ENCODE results near the gene DPYSL3. TPM values are rescaled to one million over a fixed set of nuclear protein-coding genes. Genes with fewer than 3 reads are reported as not detected.

The DPYSL3 gene
- polyA plus RNA-seq, 1 donor (not counting 4 experiments of a cell fraction or from before 2014, with no cell fraction given): 4.8 TPM

- Histone ChIP-seq H3K36me3 (ENCODE audit: control insufficient read depth in 2 of 2, extremely low read depth in 1 of 2, insufficient read depth in 2 of 2, low read length in 2 of 2) (no peaks in the 10 kb centered on the region), H3K9ac (ENCODE audit: control insufficient read depth, extremely low read depth, insufficient read depth, low read length) (no peak overlapping the region), H2AFZ (ENCODE audit: control insufficient read depth, low read length) (no peak overlapping the region), H3K9me3 (ENCODE audit: control insufficient read depth, low read depth, low read length) (no peaks in the 10 kb centered on the region), H3K79me2 (ENCODE audit: control insufficient read depth, insufficient read depth, low read length) (no peaks in the 10 kb centered on the region), H3K4me3 (ENCODE audit: control insufficient read depth in 2 of 3, extremely low read depth in 1 of 3, insufficient read depth in 2 of 3, low read depth in 1 of 3, low read length in 3 of 3) (no peak overlapping the region), H3K4me1 (ENCODE audit: control insufficient read depth, extremely low read depth, insufficient read depth, low read length) (peaks cover 15% of the 10 kb centered on the region), H3K4me2 (ENCODE audit: control insufficient read depth, extremely low read depth, insufficient read depth, low read depth, low read length) (no peak overlapping the region), H3K9me1 (ENCODE audit: control insufficient read depth, extremely low read depth, insufficient read depth, low read length) (no peaks in the 10 kb centered on the region), H3K27me3 (ENCODE audit: control insufficient read depth, extremely low read depth, insufficient read depth, low read length) (no peaks in the 10 kb centered on the region), H3K27ac (ENCODE audit: control insufficient read depth, insufficient read depth, low read length) (no peak overlapping the region), H4K20me1 (ENCODE audit: control insufficient read depth, extremely low read depth, insufficient read depth, low read length) (no peaks in the 10 kb centered on the region)
- TF ChIP-seq, protein P1, sequence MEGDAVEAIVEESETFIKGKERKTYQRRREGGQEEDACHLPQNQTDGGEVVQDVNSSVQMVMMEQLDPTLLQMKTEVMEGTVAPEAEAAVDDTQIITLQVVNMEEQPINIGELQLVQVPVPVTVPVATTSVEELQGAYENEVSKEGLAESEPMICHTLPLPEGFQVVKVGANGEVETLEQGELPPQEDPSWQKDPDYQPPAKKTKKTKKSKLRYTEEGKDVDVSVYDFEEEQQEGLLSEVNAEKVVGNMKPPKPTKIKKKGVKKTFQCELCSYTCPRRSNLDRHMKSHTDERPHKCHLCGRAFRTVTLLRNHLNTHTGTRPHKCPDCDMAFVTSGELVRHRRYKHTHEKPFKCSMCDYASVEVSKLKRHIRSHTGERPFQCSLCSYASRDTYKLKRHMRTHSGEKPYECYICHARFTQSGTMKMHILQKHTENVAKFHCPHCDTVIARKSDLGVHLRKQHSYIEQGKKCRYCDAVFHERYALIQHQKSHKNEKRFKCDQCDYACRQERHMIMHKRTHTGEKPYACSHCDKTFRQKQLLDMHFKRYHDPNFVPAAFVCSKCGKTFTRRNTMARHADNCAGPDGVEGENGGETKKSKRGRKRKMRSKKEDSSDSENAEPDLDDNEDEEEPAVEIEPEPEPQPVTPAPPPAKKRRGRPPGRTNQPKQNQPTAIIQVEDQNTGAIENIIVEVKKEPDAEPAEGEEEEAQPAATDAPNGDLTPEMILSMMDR (optimal IDR thresholded peaks at IDR 0.05 in 1 of 3, IDR thresholded peaks at IDR 0.05 in 1 of 3, conservative IDR thresholded peaks at IDR 0.05 in 1 of 3; ENCODE audit: extremely low read depth in 1 of 3, insufficient read depth in 2 of 3, low read length in 3 of 3): no peak
- no peak for TF ChIP-seq EZH2 (IDR thresholded peaks at IDR 0.05; ENCODE audit: low read length)
- DNase-seq (ENCODE audit: low read depth, low spot score) (no peak), FAIRE-seq (no peak)
- dilution Hi-C loops (cut with MboI; ENCODE audit: extremely low pct_ligation_motif_present, low sequenced_read_pairs): no loop called here
These were observed 28.4 kb upstream of the DPYSL3 start for GRCh38 chr5:147538236-147538635.

- no peak overlapping the region for H3K27ac ChIP-seq (ENCODE audit: control insufficient read depth, insufficient read depth, low read length)
- TF ChIP-seq, protein P1 (optimal IDR thresholded peaks at IDR 0.05 in 1 of 3, IDR thresholded peaks at IDR 0.05 in 1 of 3, conservative IDR thresholded peaks at IDR 0.05 in 1 of 3; ENCODE audit: extremely low read depth in 1 of 3, insufficient read depth in 2 of 3, low read length in 3 of 3): no peak
- no peak for TF ChIP-seq EZH2 (IDR thresholded peaks at IDR 0.05; ENCODE audit: low read length)
- FAIRE-seq (peak; percentile 20), DNase-seq (ENCODE audit: low read depth, low spot score) (no peak)
- H3K79me2 ChIP-seq (ENCODE audit: control insufficient read depth, insufficient read depth, low read length): no peaks in the 10 kb centered on the region
- H3K36me3 ChIP-seq (ENCODE audit: control insufficient read depth in 2 of 2, extremely low read depth in 1 of 2, insufficient read depth in 2 of 2, low read length in 2 of 2): no peaks in the 10 kb centered on the region
- dilution Hi-C loops (cut with MboI; ENCODE audit: extremely low pct_ligation_motif_present, low sequenced_read_pairs): no loop called here
- no peaks in the 10 kb centered on the region for H4K20me1 ChIP-seq (ENCODE audit: control insufficient read depth, extremely low read depth, insufficient read depth, low read length)
- H3K9me3 ChIP-seq (ENCODE audit: control insufficient read depth, low read depth, low read length): no peaks in the 10 kb centered on the region
- peaks cover 19% of the 10 kb centered on the region for H3K4me1 ChIP-seq (ENCODE audit: control insufficient read depth, extremely low read depth, insufficient read depth, low read length)
- H3K9ac ChIP-seq (ENCODE audit: control insufficient read depth, extremely low read depth, insufficient read depth, low read length): no peak overlapping the region
- H3K9me1 ChIP-seq (ENCODE audit: control insufficient read depth, extremely low read depth, insufficient read depth, low read length): no peaks in the 10 kb centered on the region
- no peaks in the 10 kb centered on the region for H3K27me3 ChIP-seq (ENCODE audit: control insufficient read depth, extremely low read depth, insufficient read depth, low read length)
- H3K4me3 ChIP-seq (ENCODE audit: control insufficient read depth in 2 of 3, extremely low read depth in 1 of 3, insufficient read depth in 2 of 3, low read depth in 1 of 3, low read length in 3 of 3): no peak overlapping the region
- H2AFZ ChIP-seq (ENCODE audit: control insufficient read depth, low read length): no peak overlapping the region
- H3K4me2 ChIP-seq (ENCODE audit: control insufficient read depth, extremely low read depth, insufficient read depth, low read depth, low read length): no peak overlapping the region
These were observed 24.5 kb upstream of the DPYSL3 start for GRCh38 chr5:147534172-147534951.
